HCT116 (cell line): Measurements from ENCODE around the gene CHRNE. TPM values are rescaled to one million over a fixed set of nuclear protein-coding genes. Genes with fewer than 3 reads are reported as not detected.

ENCODE experiments used
- ATAC-seq: fragments of 200-7000 bp; cut with Tn5 transposase; 2 replicates; pipeline ENCODE4 v1.9.1; 2020; ENCODE audit warnings: mild to moderate bottlenecking, moderate library complexity
- BruUV-seq: library from RNA; stranded (reverse); fragments of 400-500 nt; replicated peaks from 2 replicates; lab custom pipeline; 2021; lab: Mats Ljungman, UMichigan
- CTCF ChIA-PET: fragments of 300-600 bp; sonication (Branson Sonifier 250); formaldehyde crosslinking; loops from one replicate; lab custom pipeline; 2021; ENCODE audit warnings: antibody characterized with exemption; lab: Charles Lee
- POLR2A ChIA-PET: fragments of 300-600, 350-600 bp; sonication (Branson Sonifier 250); formaldehyde crosslinking; loops from one replicate; lab custom pipeline; 2021; ENCODE audit warnings: antibody characterized with exemption; lab: Charles Lee
- RAD21 ChIA-PET, 2 experiments: fragments of 300-600 bp; sonication (Branson Sonifier 250); formaldehyde crosslinking; loops; one replicate each; lab custom pipeline; 2023; ENCODE audit warnings: low total read pairs in 2 of 2; ENCODE audit not compliant: uncharacterized antibody in 2 of 2, unreplicated experiment in 2 of 2, low non-redundant PET in 1 of 2; lab: Charles Lee
- DNase-seq: peaks from one replicate; pipeline ENCODE4 v3.0.0-alpha.2; 2010; ENCODE audit warnings: low read depth, low spot score
- H2AFZ ChIP-seq: fragments of 200-600 bp; shearing (Covaris generic), sonication (generic); 2 replicates; pipeline ENCODE4 v1.6.1; 2017; ENCODE audit warnings: low read depth, mixed run types, mixed read lengths, antibody characterized with exemption, low read length; ENCODE audit not compliant: poor library complexity, severe bottlenecking
- H3K27ac ChIP-seq: 2 replicates; pipeline ENCODE4 v1.5.1; 2012; ENCODE audit warnings: low read depth, low read length
- H3K27me3 ChIP-seq: fragments of 200-600 bp; sonication (generic); 2 replicates; pipeline ENCODE4 v1.6.1; 2016; ENCODE audit warnings: mixed run types, low read length, mixed read lengths; ENCODE audit not compliant: insufficient read depth
- H3K36me3 ChIP-seq, 2 experiments: fragments of 200-500 bp in 1 of 2; fragments of 200-600 bp in 1 of 2; sonication (Bioruptor generic) in 1 of 2; sonication (generic) in 1 of 2; 2 replicates each; pipeline versions ENCODE4 v1.5.1 to v1.6.1; 2014 to 2016; ENCODE audit warnings: low read length in 2 of 2, inconsistent platforms in 1 of 2, mixed read lengths in 1 of 2, mixed run types in 1 of 2; ENCODE audit not compliant: insufficient read depth in 2 of 2, control insufficient read depth in 1 of 2
- H3K4me1 ChIP-seq, 2 experiments: fragments of 200-600 bp in 1 of 2; sonication (generic) in 1 of 2; 2 replicates each; pipeline versions ENCODE4 v1.5.1 to v1.6.1; 2012 to 2017; ENCODE audit warnings: low read length in 2 of 2, inconsistent platforms in 1 of 2, mild to moderate bottlenecking in 1 of 2, mixed read lengths in 1 of 2, mixed run types in 1 of 2, moderate library complexity in 1 of 2; ENCODE audit not compliant: insufficient read depth in 2 of 2, control insufficient read depth in 1 of 2
- H3K4me2 ChIP-seq: fragments of 200-600 bp; sonication (generic); 2 replicates; pipeline ENCODE4 v1.6.1; 2017; ENCODE audit warnings: mixed run types, low read length, mixed read lengths
- H3K4me3 ChIP-seq, 2 experiments: fragments of 200-600 bp in 1 of 2; sonication (generic) in 1 of 2; replicated peaks in 1 of 2; 2 replicates each; pipeline ENCODE4 v1.5.1; 2011 to 2016; ENCODE audit warnings: low read length in 2 of 2, control low read depth in 1 of 2, low read depth in 1 of 2, mild to moderate bottlenecking in 1 of 2, mixed read lengths in 1 of 2, mixed run types in 1 of 2
- H3K79me2 ChIP-seq: fragments of 200-600 bp; sonication (generic); 2 replicates; pipeline ENCODE4 v1.6.1; 2017; ENCODE audit warnings: mild to moderate bottlenecking, mixed run types, low read length, moderate library complexity, mixed read lengths; ENCODE audit not compliant: insufficient read depth
- H3K9ac ChIP-seq: fragments of 200-600 bp; sonication (generic); 2 replicates; pipeline ENCODE4 v1.6.1; 2016; ENCODE audit warnings: low read length, mixed read lengths
- H3K9me2 ChIP-seq: fragments of 200-600 bp; sonication (generic), shearing (Covaris generic); 2 replicates; pipeline ENCODE4 v1.6.1; 2017; ENCODE audit warnings: mixed run types, mild to moderate bottlenecking, moderate library complexity; ENCODE audit not compliant: insufficient read depth
- H3K9me3 ChIP-seq, 2 experiments: fragments of 200-500 bp in 1 of 2; fragments of 200-600 bp in 1 of 2; sonication (Bioruptor generic) in 1 of 2; sonication (generic) in 1 of 2; 2 replicates each; pipeline ENCODE4 v1.6.1; 2014 to 2017; ENCODE audit warnings: low read length in 2 of 2, mixed read lengths in 2 of 2, inconsistent platforms in 1 of 2, low read depth in 1 of 2, mild to moderate bottlenecking in 1 of 2, mixed run types in 1 of 2, moderate library complexity in 1 of 2; ENCODE audit not compliant: control insufficient read depth in 1 of 2, insufficient read depth in 1 of 2
- H4K20me1 ChIP-seq: fragments of 200-600 bp; sonication (generic), shearing (Covaris generic); 2 replicates; pipeline ENCODE4 v1.6.1; 2017; ENCODE audit warnings: mixed run types, mild to moderate bottlenecking, moderate library complexity; ENCODE audit not compliant: insufficient read depth
- CTCF ChIP-seq, 3 experiments: fragments of 200-600 bp in 1 of 3; sonication (generic) in 1 of 3; IDR thresholded peaks in 2 of 3; conservative IDR thresholded peaks in 1 of 3; 2 replicates each; pipeline ENCODE4 v1.5.1; 2012 to 2017; ENCODE audit warnings: low read depth in 2 of 3, low read length in 2 of 3, antibody characterized with exemption in 1 of 3, borderline replicate concordance in 1 of 3, control low read depth in 1 of 3, mild to moderate bottlenecking in 1 of 3, mixed read lengths in 1 of 3, mixed run types in 1 of 3, moderate library complexity in 1 of 3; ENCODE audit not compliant: insufficient read depth in 1 of 3
- POLR2A ChIP-seq: IDR thresholded peaks from 2 replicates; pipeline ENCODE4 v1.7.0; 2011; ENCODE audit warnings: borderline replicate concordance; ENCODE audit not compliant: insufficient read depth, insufficient read length; ENCODE audit errors: extremely low read depth
- RAD21 ChIP-seq: IDR thresholded peaks from 2 replicates; pipeline ENCODE4 v1.6.1; 2012; ENCODE audit warnings: low read depth, mild to moderate bottlenecking
- SIN3A ChIP-seq: IDR thresholded peaks from 2 replicates; pipeline ENCODE4 v1.6.1; 2012; ENCODE audit warnings: low read depth
- ZBTB33 ChIP-seq: IDR thresholded peaks from 2 replicates; pipeline ENCODE4 v1.6.1; 2011; ENCODE audit warnings: mild to moderate bottlenecking, low read length, moderate library complexity; ENCODE audit not compliant: insufficient replicate concordance; ENCODE audit errors: extremely low read depth
- intact Hi-C: fragments of 100-400 bp; cut with micrococcal nuclease; formaldehyde crosslinking; loops from 2 replicates; pipeline ENCODE4 v1.10.0; 2022
- total RNA-seq: library from RNA; stranded (reverse); gene quantifications from one replicate; pipeline ENCODE4 v1.2.1, GENCODE V29; 2021; ENCODE audit not compliant: unreplicated experiment

CHRNE gene
- total RNA-seq, 1 experiment from 2014 or later: 0.30 TPM

- H3K79me2 ChIP-seq: peaks cover 77% of the 10 kb centered on the region
- H3K4me2 ChIP-seq: no peak overlapping the region
- H2AFZ ChIP-seq: no peak overlapping the region
- ATAC-seq: no peak
- H3K9me2 ChIP-seq: no peaks in the 10 kb centered on the region
- H3K4me3 ChIP-seq: no peak overlapping the region
- CTCF ChIA-PET: no interaction called here
- no peaks in the 10 kb centered on the region for H3K36me3 ChIP-seq
- H3K9me3 ChIP-seq: no peaks in the 10 kb centered on the region
- DNase-seq: no peak
- RAD21 ChIA-PET: no interaction called here
- H4K20me1 ChIP-seq: no peaks in the 10 kb centered on the region
- H3K27me3 ChIP-seq: no peaks in the 10 kb centered on the region
- intact Hi-C loops: no loop called here
- POLR2A ChIA-PET: no interaction called here
- peaks cover 27 to 76% of the 10 kb centered on the region in 2 experiments for H3K4me1 ChIP-seq
- no peak overlapping the region for H3K9ac ChIP-seq
- H3K27ac ChIP-seq: no peak overlapping the region
- BruUV-seq: no TSS peak
- TF ChIP-seq RAD21 (no peak), CTCF (IDR thresholded peaks at IDR 0.05 in 2 of 3, conservative IDR thresholded peaks at IDR 0.05 in 1 of 3; ENCODE audit: borderline replicate concordance in 1 of 3, insufficient read depth in 1 of 3, low read depth in 2 of 3, low read length in 2 of 3) (no peak), POLR2A (no peak), SIN3A (no peak), ZBTB33 (no peak)
These were observed 51.8 kb downstream of the CHRNE start for GRCh38 chr17:4851084-4851483.
